ENCODE results near the gene ZNF444.

The ZNF444 gene

GRCh38 chr19:56106397-56106849, 34.7 kb upstream of the ZNF444 start:
- H3K4me3 ChIP-seq (ENCODE audit: low read depth, low read length) = no peak overlapping the region
- no peak for DNase-seq (ENCODE audit: low read depth)

- H3K4me3 ChIP-seq (ENCODE audit: low read depth, low read length) = no peak overlapping the region
- DNase-seq (ENCODE audit: low read depth) = no peak
Observed at GRCh38 chr19:56106993-56107392, 34.1 kb upstream of the ZNF444 start.

GRCh38 chr19:56107626-56108351, 33.3 kb upstream of the ZNF444 start:
- no peak overlapping the region for H3K4me3 ChIP-seq (ENCODE audit: low read depth, low read length)
- DNase-seq (ENCODE audit: low read depth) = no peak

DNA sequence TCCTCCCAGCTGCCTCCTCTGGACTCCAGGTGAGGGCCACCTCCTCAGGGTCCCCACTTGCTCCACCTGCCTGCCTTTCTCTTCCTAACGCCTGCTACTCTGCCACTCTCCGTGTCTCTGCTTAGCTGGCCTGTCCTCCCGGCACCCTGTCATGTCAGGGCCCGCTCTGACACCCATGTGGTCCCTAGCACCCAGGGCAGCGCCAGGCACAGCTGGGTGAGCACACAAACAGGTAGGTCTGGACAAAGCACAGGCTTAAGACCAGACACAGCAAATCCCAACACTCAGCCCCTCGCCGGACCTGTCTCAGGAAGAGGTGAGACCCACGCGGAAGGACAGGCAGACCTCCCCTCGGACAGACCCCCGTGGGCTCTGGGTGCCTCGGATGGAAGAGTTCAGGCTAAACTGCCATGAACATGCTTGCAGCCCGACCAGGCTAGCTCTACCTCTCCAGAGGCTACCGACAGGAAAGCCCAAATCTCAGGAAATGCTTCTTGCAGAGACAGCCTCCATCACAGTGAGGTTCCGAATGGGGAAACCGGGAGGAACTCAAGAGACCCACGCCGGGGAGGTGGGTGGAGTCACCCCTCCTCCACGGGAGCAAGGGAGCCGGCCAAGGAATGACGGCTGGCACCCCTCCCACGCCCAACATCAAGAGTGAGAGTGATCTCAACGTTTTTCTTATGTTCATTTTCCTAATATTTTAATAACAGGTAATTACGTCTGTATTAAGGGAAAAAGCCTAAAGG, 32.5 kb upstream of the ZNF444 start:
- peak; percentile 22 for DNase-seq (ENCODE audit: low read depth)
- H3K4me3 ChIP-seq (ENCODE audit: low read depth, low read length) = peak overlapping the region; percentile 20

GRCh38 chr19:56109226-56109625, 31.9 kb upstream of the ZNF444 start:
- DNase-seq (ENCODE audit: low read depth) = peak; percentile 21
- H3K4me3 ChIP-seq (ENCODE audit: low read depth, low read length) = no peak overlapping the region

GRCh38 chr19:56110515-56111448, 30.3 kb upstream of the ZNF444 start:
- DNase-seq (ENCODE audit: low read depth) = no peak
- no peak overlapping the region for H3K4me3 ChIP-seq (ENCODE audit: low read depth, low read length)

- DNase-seq (ENCODE audit: low read depth) = no peak
- H3K4me3 ChIP-seq (ENCODE audit: low read depth, low read length) = no peak overlapping the region
Observed at GRCh38 chr19:56111601-56112312, 29.3 kb upstream of the ZNF444 start.

DNA sequence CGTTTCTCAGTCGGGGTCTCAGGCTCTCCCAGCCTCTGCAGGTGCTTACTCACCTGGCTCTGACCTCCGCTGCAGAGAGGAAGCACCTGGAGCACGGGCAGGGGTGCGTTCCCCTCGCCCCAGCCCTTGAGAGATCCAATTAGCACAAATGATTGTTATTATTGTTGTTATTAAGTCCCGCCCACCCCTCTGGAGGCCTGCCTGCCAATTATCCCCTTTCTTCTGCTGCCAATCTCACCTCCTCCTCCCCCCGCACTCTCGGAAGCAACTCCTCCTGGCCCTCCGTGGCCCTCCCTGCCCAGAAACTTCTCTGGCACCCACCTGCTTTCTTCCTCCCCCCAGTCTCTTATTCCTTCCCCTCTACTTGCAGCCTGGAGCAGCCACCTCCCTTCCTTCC, 28.8 kb upstream of the ZNF444 start:
- H3K4me3 ChIP-seq (ENCODE audit: low read depth, low read length) = no peak overlapping the region
- DNase-seq (ENCODE audit: low read depth) = no peak

GRCh38 chr19:56113074-56113632, 27.9 kb upstream of the ZNF444 start:
- H3K4me3 ChIP-seq (ENCODE audit: low read depth, low read length) = no peak overlapping the region
- no peak for DNase-seq (ENCODE audit: low read depth)

- DNase-seq (ENCODE audit: low read depth) = no peak
- no peak overlapping the region for H3K4me3 ChIP-seq (ENCODE audit: low read depth, low read length)
Observed at GRCh38 chr19:56114051-56114777, 26.9 kb upstream of the ZNF444 start.

DNA sequence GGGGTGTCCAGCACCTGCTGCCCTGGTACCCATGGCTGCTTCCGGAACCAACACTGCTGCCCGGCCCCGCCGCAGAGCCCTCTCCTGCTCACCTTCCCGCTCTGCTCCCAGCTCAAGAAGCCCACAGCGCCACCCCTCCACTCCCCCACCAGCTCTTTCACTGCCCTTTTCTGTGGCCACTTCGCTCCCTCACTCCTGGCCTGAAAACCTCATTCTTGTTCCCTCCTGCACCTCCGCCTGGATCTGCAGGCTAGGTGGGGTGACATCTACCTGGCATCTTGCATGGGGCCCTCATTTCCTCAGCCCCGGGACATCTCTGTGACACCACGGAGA, 26.3 kb upstream of the ZNF444 start:
- H3K4me3 ChIP-seq (ENCODE audit: low read depth, low read length) = no peak overlapping the region
- no peak for DNase-seq (ENCODE audit: low read depth)

DNA sequence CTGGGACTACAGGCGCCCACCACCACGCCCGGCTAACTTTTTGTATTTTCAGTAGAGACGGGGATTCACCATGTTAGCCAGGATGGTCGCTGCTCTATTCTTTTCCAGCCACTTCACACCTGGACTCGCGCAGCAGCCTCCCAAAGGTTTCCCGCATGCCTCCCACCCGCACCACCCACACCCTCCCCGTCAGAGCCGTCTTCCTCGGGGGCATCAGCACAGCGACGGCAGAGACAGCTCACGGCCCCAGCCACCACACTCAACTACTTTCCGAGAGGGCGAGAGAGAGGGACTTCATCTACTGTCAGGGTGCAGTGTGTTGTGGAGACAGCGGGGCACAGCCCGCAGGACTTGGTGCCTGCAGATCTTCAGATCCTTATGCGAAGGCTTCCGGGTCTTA, 25.6 kb upstream of the ZNF444 start:
- no peak for DNase-seq (ENCODE audit: low read depth)
- no peak overlapping the region for H3K4me3 ChIP-seq (ENCODE audit: low read depth, low read length)

- no peak overlapping the region for H3K4me3 ChIP-seq (ENCODE audit: low read depth, low read length)
- DNase-seq (ENCODE audit: low read depth) = no peak
Observed at GRCh38 chr19:56116606-56117005, 24.5 kb upstream of the ZNF444 start.

DNA sequence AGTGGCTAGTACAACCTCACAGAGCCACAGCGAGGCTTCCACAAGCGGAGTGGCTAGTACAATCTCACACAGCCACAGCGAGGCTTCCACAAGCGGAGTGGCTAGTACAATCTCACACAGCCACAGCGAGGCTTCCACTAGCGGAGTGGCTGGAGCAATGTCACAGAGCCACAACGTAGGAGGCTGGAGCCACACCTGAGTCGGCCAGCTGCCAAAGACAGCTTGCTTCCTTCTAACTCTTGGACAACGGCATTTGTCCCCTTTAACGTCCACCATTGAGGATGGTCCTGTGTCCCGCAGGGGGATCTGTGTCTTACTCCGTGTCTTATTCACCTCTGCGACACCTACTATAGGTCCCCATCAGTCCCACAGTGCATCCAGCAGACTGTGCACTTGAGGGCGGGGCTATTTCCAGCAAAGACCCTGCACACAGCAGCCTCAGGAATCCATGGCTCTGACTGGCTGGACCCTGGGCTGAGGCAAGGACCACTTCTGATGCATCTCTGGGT, 23.7 kb upstream of the ZNF444 start:
- DNase-seq (ENCODE audit: low read depth) = no peak
- no peak overlapping the region for H3K4me3 ChIP-seq (ENCODE audit: low read depth, low read length)

GRCh38 chr19:56117889-56118288, 23.2 kb upstream of the ZNF444 start:
- DNase-seq (ENCODE audit: low read depth) = no peak
- no peak overlapping the region for H3K4me3 ChIP-seq (ENCODE audit: low read depth, low read length)

DNA sequence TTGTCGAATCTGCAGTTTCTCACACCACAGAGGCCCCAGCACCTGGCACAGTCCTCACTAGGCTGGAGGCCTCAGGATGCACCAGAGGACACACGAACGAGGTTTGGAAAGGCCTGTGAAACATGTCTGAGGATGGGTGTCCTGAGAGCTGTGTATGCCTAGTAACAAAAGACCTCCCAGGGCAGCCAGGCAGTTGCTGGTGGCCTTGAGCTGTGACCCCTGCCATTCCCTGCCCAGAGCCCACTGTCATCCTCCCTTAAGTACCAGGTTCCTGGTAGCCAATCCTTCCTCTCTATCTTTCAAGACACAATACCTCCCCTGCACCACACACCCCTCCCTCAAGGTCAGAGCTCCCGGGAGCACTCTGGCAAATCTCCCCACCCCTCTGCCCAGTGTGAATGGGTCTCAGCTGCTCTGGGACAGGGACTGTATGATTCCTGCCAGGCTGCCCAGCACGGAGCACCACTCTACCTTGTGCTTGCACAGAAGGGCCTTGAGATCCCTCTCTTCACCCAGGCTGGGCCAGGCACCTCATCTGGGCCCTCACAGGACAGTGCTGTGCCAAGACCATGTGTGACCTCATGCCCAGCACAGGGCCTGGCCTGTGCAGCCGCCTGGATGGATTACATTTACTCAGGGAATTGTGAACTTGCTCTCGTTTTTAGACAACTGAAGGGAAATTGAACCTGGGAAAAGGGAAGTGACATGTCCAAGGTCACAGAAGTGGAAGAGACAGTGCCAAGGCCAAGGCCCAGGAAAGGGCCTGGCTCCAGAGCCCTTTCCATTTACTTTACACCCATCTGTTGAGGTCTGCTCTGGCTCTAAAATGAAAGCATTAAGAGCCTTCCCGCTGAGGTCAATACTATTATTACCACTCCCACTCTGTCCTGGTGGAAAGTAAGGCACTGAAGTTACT, 22.2 kb upstream of the ZNF444 start:
- no peak for DNase-seq (ENCODE audit: low read depth)
- H3K4me3 ChIP-seq (ENCODE audit: low read depth, low read length) = no peak overlapping the region

DNA sequence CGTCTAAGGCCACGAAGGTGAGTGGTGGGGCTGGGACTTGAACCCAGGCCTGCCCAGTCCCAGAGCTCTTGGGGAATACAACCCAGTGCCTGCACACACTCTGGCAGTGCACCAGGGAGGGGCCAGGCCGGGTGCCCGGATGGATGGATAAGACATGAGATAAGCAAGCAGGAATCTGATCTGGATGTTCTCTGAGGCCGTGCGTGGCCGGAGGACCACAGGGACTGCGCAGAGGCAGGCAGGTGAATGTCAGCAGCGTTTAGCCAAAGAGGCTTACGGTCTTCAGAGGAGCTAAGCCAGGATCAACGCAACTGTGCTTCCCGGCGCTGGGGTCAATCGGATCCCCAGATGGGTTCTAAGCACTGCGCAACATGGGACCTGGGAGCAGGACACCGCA, 21.5 kb upstream of the ZNF444 start:
- H3K4me3 ChIP-seq (ENCODE audit: low read depth, low read length) = peak overlapping the region; percentile 87
- no peak for DNase-seq (ENCODE audit: low read depth)
